Neural crest cell (in vitro differentiated cells): ENCODE results near the gene MYBPC3. TPM values are rescaled to one million over a fixed set of nuclear protein-coding genes. Genes with fewer than 3 reads are reported as not detected.
"Not testable (repeated sequence)": the region's sequence is repeated elsewhere in the genome, so short reads cannot be mapped to it uniquely, and the experiment has no call there.

Experiments
- DNase-seq: peaks from one replicate; pipeline ENCODE4 v3.0.0; 2021; ENCODE audit warnings: low read depth, mixed read lengths, low spot score
- H3K27ac Mint-ChIP-seq: one replicate; pipeline ENCODE4 v1.8.0; 2021; ENCODE audit warnings: mild to moderate bottlenecking, mixed read lengths; ENCODE audit not compliant: unreplicated experiment
- H3K27me3 Mint-ChIP-seq: 2 replicates; pipeline ENCODE4 v1.8.0; 2021; ENCODE audit warnings: low read depth, mild to moderate bottlenecking, mixed read lengths
- H3K36me3 Mint-ChIP-seq: 2 replicates; pipeline ENCODE4 v1.8.0; 2021; ENCODE audit warnings: low read depth, mild to moderate bottlenecking, mixed read lengths
- H3K4me1 Mint-ChIP-seq: 2 replicates; pipeline ENCODE4 v1.8.0; 2021; ENCODE audit warnings: mixed read lengths
- H3K4me3 Mint-ChIP-seq: one replicate; pipeline ENCODE4 v1.8.0; 2021; ENCODE audit warnings: mild to moderate bottlenecking, mixed read lengths
- H3K9me3 Mint-ChIP-seq: 2 replicates; pipeline ENCODE4 v1.8.0; 2021; ENCODE audit warnings: mixed read lengths
- CTCF ChIP-seq: fragments of 200-600 bp; sonication (generic); conservative IDR thresholded peaks from 2 replicates; pipeline ENCODE4 v1.5.0; 2021; ENCODE audit warnings: antibody characterized with exemption, mild to moderate bottlenecking
- total RNA-seq: library from RNA; stranded (reverse); gene quantifications from 2 replicates; pipeline ENCODE4 v1.2.1, GENCODE V29; 2021

MYBPC3 gene
- total RNA-seq, 1 donor from 2014 or later = not detected

- no peak overlapping the region for H3K27ac Mint-ChIP-seq
- H3K27me3 Mint-ChIP-seq = no peaks in the 10 kb centered on the region
- H3K36me3 Mint-ChIP-seq = no peaks in the 10 kb centered on the region
- H3K9me3 Mint-ChIP-seq = no peaks in the 10 kb centered on the region
- H3K4me1 Mint-ChIP-seq = peaks cover 10% of the 10 kb centered on the region
- no peak overlapping the region for H3K4me3 Mint-ChIP-seq
- no peak for DNase-seq
- no peak for TF ChIP-seq CTCF
Observed at GRCh38 chr11:47337229-47337924, 15.1 kb downstream of the MYBPC3 start.

- Mint-ChIP-seq H3K4me1 (peaks cover 6% of the 10 kb centered on the region), H3K9me3 (no peaks in the 10 kb centered on the region), H3K36me3 (no peaks in the 10 kb centered on the region), H3K4me3 (no peak overlapping the region), H3K27ac (no peak overlapping the region), H3K27me3 (no peaks in the 10 kb centered on the region)
- no peak for TF ChIP-seq CTCF
- no peak for DNase-seq
Observed at GRCh38 chr11:47336595-47336994, 15.9 kb downstream of the MYBPC3 start.

GRCh38 chr11:47335733-47336132, 16.8 kb downstream of the MYBPC3 start:
- no peak for DNase-seq
- Mint-ChIP-seq H3K4me3 (no peak overlapping the region), H3K4me1 (peaks cover 3% of the 10 kb centered on the region), H3K9me3 (no peaks in the 10 kb centered on the region), H3K27me3 (no peaks in the 10 kb centered on the region), H3K27ac (no peak overlapping the region), H3K36me3 (no peaks in the 10 kb centered on the region)
- TF ChIP-seq CTCF = no peak

DNA sequence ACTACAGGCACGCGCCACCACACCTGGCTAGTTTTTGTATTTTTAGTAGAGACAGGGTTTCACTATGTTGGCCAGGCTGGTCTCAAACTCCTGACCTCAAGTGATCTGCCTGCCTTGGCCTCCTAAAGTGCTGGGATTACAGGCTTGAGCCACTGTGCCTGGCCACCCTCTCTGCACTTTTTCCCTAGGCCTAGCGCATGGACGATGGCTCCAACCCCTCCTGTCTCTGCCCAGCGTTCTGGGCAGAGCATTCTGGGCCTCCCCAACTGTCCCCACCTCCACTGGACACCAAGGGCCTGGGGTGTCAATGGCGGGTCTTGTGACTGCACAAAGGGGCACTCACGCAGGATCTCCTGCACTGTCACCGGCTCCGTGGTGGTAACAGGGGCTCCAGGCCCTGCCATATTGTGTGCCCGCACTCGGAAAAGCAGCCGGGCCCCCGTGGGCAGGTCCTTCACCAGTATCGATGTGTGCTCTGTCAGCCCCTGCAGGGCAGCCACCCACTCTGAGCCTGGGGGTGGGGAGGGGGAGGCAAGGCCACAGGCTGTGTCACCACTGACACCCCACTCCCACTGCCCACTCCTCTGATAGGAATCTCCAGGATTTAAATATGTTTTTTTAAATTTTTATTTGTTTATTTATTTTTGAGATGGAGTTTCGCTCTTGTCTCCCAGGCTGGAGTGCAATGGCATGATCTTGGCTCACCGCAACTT, 17.6 kb downstream of the MYBPC3 start:
- not testable (repeated sequence) for H3K4me1 Mint-ChIP-seq, H3K27ac Mint-ChIP-seq, H3K9me3 Mint-ChIP-seq, H3K4me3 Mint-ChIP-seq, H3K27me3 Mint-ChIP-seq, H3K36me3 Mint-ChIP-seq, DNase-seq

- Mint-ChIP-seq H3K36me3 (no peaks in the 10 kb centered on the region), H3K9me3 (no peaks in the 10 kb centered on the region), H3K27ac (no peak overlapping the region), H3K4me1 (no peaks in the 10 kb centered on the region), H3K27me3 (no peaks in the 10 kb centered on the region), H3K4me3 (no peak overlapping the region)
- no peak for DNase-seq
- TF ChIP-seq CTCF = no peak
Observed at GRCh38 chr11:47333886-47334443, 18.5 kb downstream of the MYBPC3 start.

DNA sequence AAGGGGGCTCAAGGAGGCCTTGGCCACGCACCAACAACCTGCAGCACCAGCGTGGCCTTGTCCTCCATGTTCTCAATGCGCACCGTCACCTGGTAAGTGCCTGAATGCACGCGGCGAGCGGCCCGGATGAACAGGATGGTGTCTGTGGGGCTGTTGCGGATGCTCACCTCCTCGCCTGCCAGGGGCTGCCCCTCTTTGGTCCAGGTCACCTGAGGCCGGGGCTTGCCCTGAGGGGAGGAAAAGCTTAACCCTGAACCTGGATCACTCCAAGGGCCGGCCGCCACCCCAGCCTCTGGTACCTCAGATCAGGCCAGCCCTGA, 19.0 kb downstream of the MYBPC3 start:
- no peak for DNase-seq
- H3K36me3 Mint-ChIP-seq = no peaks in the 10 kb centered on the region
- H3K9me3 Mint-ChIP-seq = no peaks in the 10 kb centered on the region
- no peaks in the 10 kb centered on the region for H3K27me3 Mint-ChIP-seq
- TF ChIP-seq CTCF = no peak
- H3K4me3 Mint-ChIP-seq = no peak overlapping the region
- H3K27ac Mint-ChIP-seq = no peak overlapping the region
- no peaks in the 10 kb centered on the region for H3K4me1 Mint-ChIP-seq
